Renal cortical epithelial cell (primary cell): ENCODE measurements around the gene JAG2. TPM values are rescaled to one million over a fixed set of nuclear protein-coding genes. Genes with fewer than 3 reads are reported as not detected.

Source experiments
- DNase-seq: peaks from one replicate; pipeline ENCODE4 v3.0.0-alpha.2; 2011; ENCODE audit warnings: low read depth
- total RNA-seq: library from RNA; depleted of rRNA; stranded (reverse); fragments of >200 nt; gene quantifications from 2 replicates; pipeline ENCODE4 v1.2.3, GENCODE V29; 2014

Gene JAG2
- 4.2 and 5.9 TPM in 2 replicates for total RNA-seq

GRCh38 chr14:105168496-105168978, at the start of gene JAG2:
TSS of gene JAG2 (minus strand) at chr14:105168776. CDS start at chr14:105168420, 356 bp downstream.
- DNase-seq = no peak

- no peak for DNase-seq
Observed at GRCh38 chr14:105217774-105218173, 49.2 kb upstream of the JAG2 start.

DNA sequence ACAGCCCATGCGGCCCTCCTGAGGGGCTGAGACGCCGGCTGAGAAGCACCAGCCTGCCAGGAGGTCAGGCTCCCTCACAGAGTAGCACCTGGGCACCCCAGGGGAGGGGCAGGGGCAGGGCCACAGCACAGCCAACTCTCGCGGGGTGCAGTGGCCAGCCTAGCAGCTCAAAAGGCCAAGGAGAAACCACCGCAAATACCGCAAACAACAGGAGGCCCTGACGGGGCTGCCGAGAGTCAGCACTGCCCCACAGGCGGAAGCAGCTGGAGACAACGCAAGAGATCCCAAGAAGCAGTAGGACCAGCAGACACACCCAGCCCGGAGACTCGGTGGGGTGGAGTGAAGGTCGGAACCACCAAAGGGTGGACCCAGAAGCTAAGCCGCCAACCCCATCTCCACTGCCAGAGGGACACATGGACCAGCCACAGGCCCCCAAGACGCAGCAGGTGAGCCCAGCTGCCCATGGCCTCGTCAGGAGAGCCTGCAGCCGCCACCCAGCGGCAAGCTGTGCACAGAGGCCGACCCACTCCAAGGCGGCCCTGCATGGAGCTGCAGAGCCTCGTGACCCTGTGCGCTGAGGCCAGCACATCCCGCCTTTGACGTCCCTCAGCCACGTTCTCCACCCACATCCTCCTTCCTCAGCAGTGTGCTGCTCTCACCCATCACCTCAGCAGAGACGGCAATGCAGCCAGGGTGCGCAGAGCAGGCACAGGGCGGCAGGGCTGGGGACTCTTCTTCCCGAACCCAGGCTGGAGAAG, 48.1 kb upstream of the JAG2 start:
- DNase-seq = no peak

- no peak for DNase-seq
Observed at GRCh38 chr14:105215602-105216001, 47.0 kb upstream of the JAG2 start.

- DNase-seq = no peak
Observed at GRCh38 chr14:105214324-105214915, 45.8 kb upstream of the JAG2 start.

DNA sequence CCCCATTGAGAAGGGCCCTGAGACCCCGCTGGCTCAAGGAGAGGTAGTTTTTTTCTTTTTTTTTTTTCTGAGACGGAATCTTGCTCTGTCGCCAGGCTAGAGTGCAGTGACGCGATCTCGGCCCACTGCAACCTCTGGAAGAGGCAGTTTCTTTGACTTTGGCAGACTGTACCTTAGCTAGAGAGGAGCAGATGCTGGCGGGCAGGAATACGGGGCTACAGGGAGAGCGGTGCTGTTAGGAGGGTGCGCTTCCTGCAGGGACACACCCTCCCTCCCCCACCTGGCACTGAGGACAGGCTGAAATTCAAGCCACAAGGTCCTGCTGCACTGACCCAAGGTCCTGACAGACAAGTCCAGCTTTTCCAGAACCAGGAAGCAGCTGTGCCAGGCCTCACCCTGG, 44.8 kb upstream of the JAG2 start:
- no peak for DNase-seq

DNA sequence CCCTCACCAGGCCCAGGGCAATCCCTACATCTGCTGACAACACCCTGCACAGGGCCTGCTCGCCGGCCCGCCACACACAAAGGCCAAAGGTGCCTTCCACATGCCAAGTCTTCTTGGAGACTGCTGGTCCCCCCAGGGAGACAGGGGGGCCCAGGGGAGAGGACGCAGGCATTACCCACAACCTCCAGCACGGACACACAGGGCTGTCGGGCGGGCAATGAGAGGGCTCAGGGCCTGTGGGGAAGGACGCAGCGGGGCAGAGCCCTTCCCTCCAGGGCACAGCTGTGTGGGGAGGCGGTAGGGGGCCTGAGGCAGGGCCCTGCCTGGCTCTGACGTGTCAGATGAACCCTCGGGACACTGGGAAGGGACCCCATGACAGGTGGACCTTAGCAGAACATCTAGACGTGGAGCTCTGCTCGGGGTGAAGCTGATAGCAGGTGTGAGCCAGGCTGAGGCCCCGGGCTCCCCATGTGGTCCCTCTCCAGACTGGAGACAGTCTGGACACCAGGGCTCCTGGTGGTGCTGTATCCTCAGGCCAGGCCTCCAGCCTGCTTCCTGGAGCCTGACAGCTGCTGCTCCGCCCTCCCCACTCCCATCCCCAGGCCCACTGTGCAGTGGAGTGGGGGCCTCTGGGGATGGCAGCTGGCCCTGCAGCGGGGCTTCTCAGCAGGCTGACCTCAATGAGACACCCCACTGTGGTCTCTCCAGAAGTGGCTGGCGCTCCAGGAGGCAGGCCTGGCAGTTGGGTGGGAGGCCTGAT, 44.1 kb upstream of the JAG2 start:
- DNase-seq = no peak

DNA sequence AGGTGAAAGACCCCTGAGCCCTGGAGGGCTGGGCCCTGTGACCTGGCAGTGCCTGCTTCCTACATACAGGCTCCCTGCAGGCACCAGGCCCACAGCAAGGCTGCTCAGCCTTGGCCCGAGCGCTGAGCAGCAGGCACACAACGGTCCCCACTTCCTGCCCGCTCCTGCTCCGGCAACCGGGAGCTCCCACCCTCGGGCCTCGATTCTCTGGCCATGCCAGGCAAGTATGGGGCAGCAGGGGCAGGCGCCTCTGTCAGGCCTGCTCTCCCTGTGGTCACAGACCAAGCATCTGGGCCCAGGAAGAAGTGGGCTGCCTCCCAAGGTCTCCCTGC, 43.1 kb upstream of the JAG2 start:
- no peak for DNase-seq

DNA sequence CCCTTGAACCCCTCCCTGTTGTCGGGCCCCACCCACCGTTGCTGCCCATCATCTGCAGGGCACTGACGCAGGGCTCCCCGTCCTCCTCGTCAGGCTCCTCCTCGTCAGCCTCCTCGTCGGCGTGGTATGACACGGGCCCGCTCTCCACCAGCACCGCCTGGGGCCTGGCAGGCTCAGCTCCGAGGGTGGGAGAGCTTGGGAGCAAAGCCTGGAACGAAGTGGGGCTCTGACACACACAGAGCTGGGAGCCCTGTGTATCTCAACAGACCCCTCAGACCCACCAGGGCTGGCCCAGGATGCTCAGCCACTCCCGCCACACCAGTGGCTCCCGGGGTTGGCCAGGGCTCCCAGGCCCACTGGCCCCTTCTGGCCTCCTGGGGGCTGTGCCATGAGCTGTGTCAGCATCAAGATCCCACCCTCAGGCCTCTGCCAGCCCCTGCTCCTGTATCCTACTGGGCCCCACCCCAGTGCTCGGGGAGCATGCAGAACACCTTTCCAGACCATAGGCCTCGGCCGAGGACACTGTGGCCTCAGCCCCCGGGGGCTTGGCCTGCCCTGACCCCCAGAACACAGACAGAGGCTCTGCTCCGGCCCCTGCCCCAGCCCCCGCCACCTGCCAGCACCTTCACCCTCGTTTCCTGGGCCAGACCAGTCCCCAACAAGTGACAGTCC, 42.6 kb upstream of the JAG2 start:
- no peak for DNase-seq

- DNase-seq = no peak
Observed at GRCh38 chr14:105210266-105211025, 41.9 kb upstream of the JAG2 start.

DNA sequence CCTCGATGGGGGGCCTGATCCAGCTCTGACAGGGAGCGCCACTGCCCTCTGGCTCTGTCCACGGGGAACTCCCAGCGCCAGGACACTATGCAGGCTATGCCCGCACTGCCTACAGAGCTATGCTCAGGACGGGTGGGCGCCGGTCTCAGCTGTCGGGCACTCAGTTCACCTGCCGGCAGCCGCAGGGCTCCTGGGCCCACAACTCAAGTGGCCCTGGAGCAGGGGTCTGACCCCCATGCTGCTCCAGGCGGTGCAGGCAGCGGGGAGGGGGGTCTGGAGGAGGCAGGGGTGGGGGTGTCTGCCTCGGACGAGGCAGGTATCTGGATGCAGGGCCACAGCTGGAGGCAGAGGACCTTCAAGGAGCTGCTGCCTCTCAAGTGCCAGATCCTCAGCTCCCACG, 41.1 kb upstream of the JAG2 start:
- DNase-seq = no peak

DNA sequence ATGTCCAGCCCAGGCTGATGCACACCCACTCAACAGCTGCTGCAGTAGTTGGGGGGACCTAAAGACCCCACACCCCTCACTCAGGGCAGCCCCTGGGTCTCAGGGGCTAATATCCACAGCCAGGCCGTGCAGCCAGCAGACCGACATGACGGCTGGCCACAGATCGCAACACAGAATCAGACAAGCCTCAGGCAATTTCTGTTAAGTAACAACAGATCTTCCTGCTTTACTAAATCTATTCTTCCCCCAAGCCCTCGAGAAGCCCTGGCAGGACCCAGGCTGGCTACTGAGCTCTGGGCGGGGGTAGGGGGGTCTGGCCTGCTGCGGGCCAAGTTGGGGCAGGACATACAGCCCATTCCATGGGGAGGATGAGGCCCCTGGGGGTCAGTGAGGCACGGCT, 40.5 kb upstream of the JAG2 start:
- DNase-seq = no peak

DNA sequence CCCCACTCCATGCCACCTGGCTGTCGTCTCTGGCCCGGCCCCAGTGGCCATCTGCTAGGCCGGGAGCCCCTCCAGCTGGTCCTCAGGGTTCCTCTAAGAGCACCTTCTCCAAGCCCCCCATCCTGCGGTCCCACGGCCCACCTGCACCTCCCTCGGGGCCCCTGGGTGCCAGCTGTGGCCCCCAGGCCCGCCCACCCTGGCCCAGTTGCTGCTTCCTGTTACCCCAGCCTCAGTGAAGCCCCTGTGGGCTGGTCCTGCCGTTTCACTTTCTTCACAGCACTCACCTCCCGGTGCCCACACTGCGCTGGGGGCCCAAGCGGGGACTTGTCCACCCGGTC, 40.1 kb upstream of the JAG2 start:
- no peak for DNase-seq

DNA sequence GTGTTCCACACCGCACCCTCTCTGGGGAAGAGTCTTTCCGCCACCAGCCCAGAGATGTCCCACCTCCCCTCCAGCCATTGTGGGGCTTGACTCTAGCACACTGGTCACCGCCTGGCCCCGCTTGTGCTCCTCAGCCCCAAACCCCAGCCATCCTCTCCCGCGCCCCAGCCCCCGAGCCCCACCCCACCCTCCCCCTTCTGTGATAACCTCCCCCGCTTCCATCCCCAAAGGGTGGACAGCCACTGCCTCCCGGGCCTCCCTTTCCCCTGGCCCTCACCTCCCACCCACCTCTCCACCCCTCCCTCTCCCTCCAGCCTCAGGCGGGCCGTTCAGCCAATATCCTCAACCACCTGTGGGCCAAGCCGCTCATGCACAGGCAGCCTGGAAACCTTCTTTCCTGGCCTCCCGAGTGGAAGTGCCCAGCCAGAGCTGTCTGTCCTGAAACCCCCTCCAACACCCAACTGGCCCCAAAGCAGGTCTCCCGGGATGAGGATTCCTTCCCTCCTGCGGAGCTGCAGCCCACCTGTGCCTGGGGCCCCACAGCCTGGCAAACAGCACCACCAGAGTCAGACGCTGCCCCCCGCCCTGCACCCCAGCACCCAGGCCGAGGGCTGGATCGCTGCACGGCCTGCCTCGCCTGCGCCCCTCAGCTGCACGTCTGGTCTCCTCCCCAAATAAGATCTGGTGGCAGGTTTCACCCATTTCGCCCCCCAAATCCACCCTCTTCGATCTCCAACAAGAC, 39.6 kb upstream of the JAG2 start:
- DNase-seq = no peak

DNA sequence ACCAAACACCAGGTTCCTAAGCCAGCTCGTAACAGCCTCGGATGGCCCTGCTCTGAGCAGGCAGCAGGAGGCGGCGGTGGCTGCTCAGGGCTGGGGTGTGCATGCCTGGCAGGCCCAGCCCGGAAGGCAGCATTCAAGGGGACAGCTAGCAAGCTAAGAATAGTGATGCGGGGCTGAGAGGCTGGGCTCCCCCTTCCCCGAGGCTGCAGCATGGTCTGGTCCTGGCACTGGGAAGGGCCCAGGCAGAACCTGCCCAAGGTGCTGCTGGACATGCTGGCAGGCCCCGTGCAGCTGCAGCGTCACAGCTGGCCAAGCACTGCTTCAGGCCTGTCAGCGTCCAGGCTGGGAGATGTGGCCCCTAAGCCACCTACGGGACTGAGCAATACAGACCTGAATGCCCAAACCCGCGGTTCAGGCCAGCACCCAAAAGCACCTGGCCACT, 38.9 kb upstream of the JAG2 start:
- DNase-seq = no peak

GRCh38 chr14:105206873-105207272, 38.3 kb upstream of the JAG2 start:
- no peak for DNase-seq

DNA sequence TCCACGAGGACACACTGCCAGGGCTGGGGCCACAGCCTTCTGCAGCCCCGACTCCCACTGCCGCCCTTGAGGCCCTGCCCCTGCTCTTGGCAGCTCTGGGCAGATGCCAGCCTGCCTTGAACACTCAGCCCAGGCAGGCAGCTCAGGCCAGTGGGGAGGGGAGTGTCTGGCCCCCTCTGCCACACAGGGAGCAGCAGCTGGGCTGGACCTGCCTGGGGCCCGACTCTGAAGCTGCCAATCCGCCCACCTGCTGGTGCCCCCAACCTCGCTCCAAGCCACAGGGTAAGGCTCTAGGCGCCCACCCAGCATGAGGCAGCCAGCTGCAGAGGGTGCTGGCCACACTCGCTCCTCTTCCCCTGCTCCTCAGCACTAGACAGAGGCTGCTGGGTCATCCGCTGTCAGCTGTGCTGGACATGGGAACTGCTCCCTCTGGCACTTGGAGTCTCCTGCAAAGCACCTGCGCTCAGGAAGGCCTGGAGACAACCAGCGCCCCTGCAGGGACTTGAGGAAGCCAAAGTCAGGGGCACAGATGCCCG, 37.2 kb upstream of the JAG2 start:
- DNase-seq = no peak

DNA sequence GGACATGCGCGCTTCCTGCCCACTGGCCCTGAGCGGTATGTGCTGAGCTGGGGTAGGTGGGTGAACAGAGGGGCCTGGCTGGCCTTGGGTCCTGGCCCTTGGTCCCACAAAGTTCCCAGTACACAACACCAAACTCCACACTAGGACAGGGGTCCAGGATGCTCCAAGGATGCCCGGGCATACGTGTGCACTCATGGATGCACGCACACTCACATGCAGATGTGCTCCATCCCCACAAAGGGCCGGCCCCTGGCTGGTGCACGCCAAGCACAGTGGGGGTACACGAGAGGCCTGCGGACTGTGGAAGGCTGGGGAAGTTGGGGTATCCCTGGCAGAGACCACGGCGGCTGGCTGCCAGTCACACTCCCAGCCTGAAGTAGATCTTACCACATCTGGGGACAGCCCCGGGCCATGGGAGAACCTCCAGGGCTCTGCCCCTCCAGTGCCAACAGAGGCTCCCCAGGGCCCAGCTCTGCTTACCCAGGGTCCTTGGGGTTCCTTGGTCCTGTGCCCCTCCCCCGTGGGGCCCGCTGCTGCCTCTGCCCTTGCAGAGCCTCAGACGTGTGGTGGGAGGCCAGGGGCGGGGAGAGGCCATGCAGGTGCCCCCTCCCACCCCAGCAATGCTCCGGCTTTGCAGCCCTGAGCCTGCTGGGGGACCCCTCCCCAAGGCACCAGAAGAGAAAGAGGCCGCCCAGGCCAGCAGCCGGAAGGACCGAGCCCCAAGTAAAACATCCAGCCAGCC, 36.5 kb upstream of the JAG2 start:
- no peak for DNase-seq

- peak; percentile 72 for DNase-seq
Observed at GRCh38 chr14:105204206-105204930, 35.8 kb upstream of the JAG2 start.
